Measurements from ENCODE around the gene GPR78.

GPR78 gene, protein sequence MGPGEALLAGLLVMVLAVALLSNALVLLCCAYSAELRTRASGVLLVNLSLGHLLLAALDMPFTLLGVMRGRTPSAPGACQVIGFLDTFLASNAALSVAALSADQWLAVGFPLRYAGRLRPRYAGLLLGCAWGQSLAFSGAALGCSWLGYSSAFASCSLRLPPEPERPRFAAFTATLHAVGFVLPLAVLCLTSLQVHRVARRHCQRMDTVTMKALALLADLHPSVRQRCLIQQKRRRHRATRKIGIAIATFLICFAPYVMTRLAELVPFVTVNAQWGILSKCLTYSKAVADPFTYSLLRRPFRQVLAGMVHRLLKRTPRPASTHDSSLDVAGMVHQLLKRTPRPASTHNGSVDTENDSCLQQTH

GRCh38 chr4:8580321-8581093 is at the start of gene GPR78:
TSS of gene GPR78 (plus strand) at chr4:8580392. CDS start at chr4:8580983, 591 bp downstream.
- TF ChIP-seq ZFX (IDR thresholded peaks at IDR 0.05): no peak
- TF ChIP-seq, protein P1, sequence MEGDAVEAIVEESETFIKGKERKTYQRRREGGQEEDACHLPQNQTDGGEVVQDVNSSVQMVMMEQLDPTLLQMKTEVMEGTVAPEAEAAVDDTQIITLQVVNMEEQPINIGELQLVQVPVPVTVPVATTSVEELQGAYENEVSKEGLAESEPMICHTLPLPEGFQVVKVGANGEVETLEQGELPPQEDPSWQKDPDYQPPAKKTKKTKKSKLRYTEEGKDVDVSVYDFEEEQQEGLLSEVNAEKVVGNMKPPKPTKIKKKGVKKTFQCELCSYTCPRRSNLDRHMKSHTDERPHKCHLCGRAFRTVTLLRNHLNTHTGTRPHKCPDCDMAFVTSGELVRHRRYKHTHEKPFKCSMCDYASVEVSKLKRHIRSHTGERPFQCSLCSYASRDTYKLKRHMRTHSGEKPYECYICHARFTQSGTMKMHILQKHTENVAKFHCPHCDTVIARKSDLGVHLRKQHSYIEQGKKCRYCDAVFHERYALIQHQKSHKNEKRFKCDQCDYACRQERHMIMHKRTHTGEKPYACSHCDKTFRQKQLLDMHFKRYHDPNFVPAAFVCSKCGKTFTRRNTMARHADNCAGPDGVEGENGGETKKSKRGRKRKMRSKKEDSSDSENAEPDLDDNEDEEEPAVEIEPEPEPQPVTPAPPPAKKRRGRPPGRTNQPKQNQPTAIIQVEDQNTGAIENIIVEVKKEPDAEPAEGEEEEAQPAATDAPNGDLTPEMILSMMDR (conservative IDR thresholded peaks at IDR 0.05): no peak
- no peak within 1 kb of the TSS for H3K27ac ChIP-seq

DNA sequence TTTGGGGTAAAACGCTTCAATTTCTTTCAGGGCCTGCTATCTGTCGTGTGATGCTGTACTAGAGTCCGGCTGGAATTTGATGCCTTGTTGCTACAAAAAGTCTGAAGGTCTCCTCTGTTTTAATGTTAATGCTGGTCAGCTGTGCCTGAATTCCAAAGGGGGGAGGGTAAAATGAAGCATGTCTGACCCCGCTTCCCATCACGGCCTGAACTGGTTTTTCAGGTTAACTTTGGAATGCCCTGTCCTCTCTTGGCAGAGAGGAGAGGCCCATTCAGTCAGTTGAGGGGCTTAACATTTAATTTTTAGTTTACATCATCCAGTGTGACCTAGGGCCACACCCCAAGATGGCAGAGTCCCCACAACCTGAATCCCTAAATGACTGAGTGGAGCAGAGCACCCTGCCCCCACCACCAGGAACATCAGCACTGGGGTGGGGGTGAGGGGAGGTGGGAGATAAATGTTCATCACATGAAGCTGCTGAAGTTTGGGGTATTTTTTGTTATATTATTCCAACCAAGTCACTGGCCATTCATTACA is 47.9 kb upstream of the GPR78 start:
- H3K27ac ChIP-seq: no peak overlapping the region
- no peak for TF ChIP-seq ZFX (IDR thresholded peaks at IDR 0.05)
- TF ChIP-seq, protein P1 (conservative IDR thresholded peaks at IDR 0.05): no peak

DNA sequence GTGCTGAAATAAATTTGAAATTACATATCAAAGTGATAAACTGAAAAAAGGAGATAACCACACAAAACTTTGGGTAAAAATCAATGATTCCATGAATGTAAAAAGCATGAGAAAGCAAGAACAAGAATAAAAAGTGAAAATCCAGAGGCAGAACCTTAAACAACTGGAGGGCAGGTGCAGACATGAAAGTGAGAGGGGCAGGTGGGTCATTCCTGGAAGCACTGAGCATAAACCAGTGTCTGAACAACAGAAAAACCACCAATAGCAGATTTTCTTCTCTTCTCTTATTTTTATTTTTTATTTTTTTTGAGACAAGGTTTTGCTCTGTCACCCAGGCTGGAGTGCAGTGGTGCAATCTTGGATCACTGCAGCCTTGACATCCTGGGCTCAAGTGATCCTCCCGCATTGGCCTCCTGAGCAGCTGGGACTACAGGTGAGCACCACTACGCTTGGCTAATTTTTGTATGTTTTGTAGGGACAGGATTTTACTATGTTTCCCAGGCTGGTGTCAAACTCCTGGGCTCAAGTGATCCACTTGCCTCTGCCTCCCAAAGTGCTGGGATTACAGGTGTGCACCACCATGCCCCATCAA is 46.8 kb upstream of the GPR78 start:
- TF ChIP-seq, protein P1 (conservative IDR thresholded peaks at IDR 0.05): no peak
- no peak for TF ChIP-seq ZFX (IDR thresholded peaks at IDR 0.05)
- peak overlapping the region; percentile 70 for H3K27ac ChIP-seq

DNA sequence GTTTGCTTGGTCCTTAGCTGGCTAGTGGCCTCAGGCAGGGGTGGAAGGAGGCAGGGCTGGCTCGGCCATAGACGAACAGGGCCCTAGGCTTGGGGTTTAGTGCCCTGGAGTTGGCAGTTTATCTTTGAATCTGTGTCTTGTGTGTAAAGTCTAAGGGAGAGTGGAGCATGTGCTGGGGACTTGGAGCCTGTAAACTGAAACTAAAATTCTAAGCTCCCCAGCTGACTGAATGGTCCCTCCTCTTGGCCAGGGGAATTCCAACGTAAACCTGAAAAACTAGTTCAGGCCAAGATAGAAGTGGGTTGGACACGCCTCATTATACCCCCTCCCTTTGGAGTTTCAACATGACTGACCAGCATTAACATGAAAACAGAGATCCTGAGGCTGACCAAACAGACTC is 46.1 kb upstream of the GPR78 start:
- TF ChIP-seq, protein P1 (conservative IDR thresholded peaks at IDR 0.05): no peak
- TF ChIP-seq ZFX (IDR thresholded peaks at IDR 0.05): no peak
- H3K27ac ChIP-seq: peak overlapping the region; percentile 70

- peak overlapping the region; percentile 70; the same call in 1 of the 2 replicates for H3K27ac ChIP-seq
- no peak for TF ChIP-seq ZFX (IDR thresholded peaks at IDR 0.05)
- TF ChIP-seq, protein P1 (conservative IDR thresholded peaks at IDR 0.05): no peak
Measured at GRCh38 chr4:8534611-8535010, 45.6 kb upstream of the GPR78 start.

GRCh38 chr4:8536467-8536866 is 43.7 kb upstream of the GPR78 start:
- H3K27ac ChIP-seq: no peak overlapping the region
- TF ChIP-seq, protein P1 (conservative IDR thresholded peaks at IDR 0.05): no peak
